CD4-positive, alpha-beta T cell treated with Interleukin-15 for 4 hours (primary cell): Measurements from ENCODE around the gene WDR48.

Source experiments
- DNase-seq: peaks from one replicate; pipeline ENCODE4 v3.0.0-alpha.2; 2020; ENCODE audit warnings: low spot score

The WDR48 gene

GRCh38 chr3:39140341-39140971, 88.6 kb downstream of the WDR48 start:
- DNase-seq = no peak

DNA sequence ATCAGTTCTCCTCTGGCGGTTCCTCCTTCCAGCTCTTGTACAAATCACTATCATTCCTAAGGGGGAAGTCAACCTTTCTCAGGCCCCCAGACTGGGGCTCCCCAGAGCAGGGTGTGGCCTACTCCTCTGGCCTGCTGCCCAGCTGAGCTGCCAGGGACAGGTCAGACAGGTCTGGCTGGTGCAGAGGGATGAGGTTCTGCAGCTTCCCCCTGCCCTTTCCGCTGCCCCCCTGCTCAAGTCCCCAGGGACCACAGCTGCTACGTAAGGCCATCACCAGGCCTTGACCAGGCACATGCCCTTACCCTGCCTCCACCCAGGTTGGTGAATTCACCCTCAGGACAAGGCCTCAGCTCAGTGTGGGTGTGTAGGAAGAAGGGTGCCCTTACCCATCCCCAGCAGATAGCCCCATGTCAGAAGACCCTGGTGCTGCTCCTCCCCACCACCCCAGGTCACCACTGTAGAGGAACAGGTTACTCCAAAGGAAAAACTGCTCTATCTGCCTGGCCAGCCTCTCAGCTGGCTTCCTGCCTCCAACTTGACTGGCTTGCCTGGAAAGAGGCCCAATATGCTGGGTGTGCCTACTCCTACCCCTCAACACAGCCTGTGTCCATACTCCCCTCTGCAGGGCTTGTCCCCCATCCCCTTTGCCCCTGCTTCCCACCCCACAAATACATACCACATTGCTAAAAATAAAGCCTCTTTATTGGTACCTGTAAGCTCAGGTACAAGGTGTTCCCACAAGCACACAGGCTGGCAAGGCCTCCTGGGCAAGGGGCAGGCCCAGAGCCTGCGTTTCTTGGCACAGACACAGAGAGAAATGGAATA, 89.6 kb downstream of the WDR48 start:
- DNase-seq = no peak

DNA sequence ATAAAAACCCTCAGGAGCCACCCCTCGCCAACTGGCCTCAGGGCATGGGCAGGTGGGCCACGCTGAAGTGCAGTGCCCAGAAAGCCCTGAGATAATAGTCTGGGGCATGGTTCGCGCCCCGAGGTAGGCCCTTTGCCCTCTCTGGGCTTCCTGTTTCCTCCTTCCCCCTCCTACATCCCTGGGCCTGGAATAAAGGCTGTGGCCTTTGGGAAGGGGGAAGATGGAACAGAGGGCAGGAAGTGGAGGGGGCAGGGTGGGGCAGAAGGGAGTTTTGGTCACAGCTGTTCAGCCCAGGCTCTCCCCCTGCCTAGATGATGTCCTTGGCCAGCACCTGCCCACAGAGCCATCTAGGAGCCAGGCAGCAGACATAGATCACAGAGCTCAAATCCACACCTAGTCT, 90.3 kb downstream of the WDR48 start:
- DNase-seq = no peak

DNA sequence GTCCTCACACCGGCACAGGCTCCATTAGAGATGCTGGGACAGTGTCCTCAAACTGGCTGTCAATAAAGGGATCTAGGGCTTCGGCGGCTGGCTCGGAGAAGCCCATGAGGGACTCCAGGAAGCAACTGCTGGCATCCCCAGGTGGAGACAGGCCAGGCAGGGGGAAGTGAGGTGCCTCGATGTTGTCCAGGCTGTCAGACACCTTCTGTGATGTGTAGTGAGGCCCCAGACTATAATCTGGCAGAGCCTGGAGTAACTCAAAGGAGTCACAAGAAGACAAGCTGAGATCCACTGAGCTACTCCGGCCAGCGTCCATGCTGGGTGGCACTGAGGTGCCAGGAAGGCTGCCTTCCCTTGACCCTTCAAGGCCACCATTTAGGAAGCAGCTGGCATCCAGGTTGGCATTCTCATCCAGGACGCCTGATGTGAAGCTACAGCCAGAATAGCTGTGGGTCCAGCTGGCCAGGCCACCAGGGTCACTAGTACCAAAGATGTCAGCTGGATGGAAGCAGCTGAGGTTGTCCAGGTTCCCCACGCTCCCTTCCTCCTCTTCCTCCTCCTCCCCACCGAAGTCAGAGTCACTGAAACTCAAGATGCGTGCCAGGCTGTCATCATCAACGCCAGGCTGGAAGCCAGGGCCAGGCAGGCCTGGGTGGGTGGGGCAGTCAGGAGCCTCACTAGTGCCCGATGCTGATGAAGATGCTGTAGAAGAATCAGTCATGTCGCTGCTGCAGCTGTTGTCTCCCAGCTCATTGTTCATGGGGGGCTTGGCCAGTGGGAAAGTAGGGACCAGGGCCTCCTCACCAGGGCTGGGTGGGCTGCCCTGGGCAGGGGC, 91.5 kb downstream of the WDR48 start:
- no peak for DNase-seq

- DNase-seq = no peak
Observed at GRCh38 chr3:39144095-39144747, 92.4 kb downstream of the WDR48 start.

- no peak for DNase-seq
Observed at GRCh38 chr3:39144748-39145380, 93.0 kb downstream of the WDR48 start.

GRCh38 chr3:39146083-39146501, 94.3 kb downstream of the WDR48 start:
- DNase-seq = no peak
